ENCODE results near the gene FIBCD1. TPM values are rescaled to one million over a fixed set of nuclear protein-coding genes. Genes with fewer than 3 reads are reported as not detected.

The FIBCD1 gene
- total RNA-seq, 1 experiment from 2014 or later: not detected

DNA sequence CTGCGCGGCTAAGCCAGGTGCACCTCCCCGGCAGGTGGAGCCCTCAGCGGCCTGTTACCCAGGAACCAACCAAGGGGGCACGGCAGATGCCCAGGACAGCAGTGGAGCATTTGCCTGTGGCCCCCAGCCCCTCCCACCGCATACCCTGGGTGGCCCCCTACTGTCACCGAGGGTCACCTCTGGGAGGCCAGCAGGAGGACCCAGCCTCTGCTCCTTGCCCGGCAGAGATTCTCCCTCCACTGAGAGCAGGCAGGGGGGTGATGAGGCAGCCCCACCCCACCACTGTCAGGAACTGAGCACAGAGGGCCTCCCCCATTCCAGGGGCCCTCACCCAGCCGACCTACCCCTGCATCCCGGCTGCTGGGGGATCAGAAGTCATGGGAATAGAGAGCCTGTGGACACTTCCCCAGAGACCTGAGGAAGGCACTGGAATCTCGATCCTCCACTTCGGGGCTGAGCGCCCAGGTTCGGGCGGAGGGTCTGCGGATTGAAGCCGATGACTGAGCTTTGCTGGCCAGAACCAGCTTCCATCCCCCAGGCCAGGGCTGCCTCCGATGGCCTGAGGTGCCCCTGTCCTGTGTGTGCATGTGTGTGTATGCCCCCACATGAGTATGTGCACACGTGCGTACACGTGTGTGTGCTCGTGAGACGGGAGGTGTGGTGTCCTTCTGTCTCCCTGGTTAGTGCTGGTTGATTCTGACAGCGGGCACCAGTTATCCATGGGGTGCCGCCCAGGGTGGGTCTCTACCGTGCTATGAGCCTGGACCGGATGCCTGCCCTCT is 42.6 kb downstream of the FIBCD1 start, which contains the start of gene QRFP:
Gene QRFP, minus strand, starts transcription at position 580 of the 782 bp plus-strand sequence. CDS start 2,974 bp downstream, outside the sequence.
- Histone ChIP-seq H3K4me3 (ENCODE audit: low read length) (no peak within 1 kb of the TSS), H3K27me3 (ENCODE audit: low read length) (no peaks in the 10 kb centered on the region), H2AFZ (ENCODE audit: low read length) (no peak within 1 kb of the TSS), H3K9ac (ENCODE audit: low read length) (no peak within 1 kb of the TSS), H3K9me3 (ENCODE audit: low read length) (no peaks in the 10 kb centered on the region), H3K4me1 (ENCODE audit: low read length) (no peaks in the 10 kb centered on the region), H3K4me2 (ENCODE audit: low read depth, low read length, poor library complexity, severe bottlenecking) (no peak within 1 kb of the TSS), H3K36me3 (ENCODE audit: insufficient read depth, low read length) (no peaks in the 10 kb centered on the region), H3K79me2 (ENCODE audit: low read length) (no peaks in the 10 kb centered on the region), H4K20me1 (ENCODE audit: insufficient read depth, low read depth, low read length) (peaks cover 6% of the 10 kb centered on the region; the same call in 1 of the 2 replicates), H3K27ac (ENCODE audit: low read length) (no peak within 1 kb of the TSS), H3K9me2 (replicated peaks; ENCODE audit: insufficient read depth, low read length) (no peaks in the 10 kb centered on the region)
- DNase-seq: peak; percentile 52

DNA sequence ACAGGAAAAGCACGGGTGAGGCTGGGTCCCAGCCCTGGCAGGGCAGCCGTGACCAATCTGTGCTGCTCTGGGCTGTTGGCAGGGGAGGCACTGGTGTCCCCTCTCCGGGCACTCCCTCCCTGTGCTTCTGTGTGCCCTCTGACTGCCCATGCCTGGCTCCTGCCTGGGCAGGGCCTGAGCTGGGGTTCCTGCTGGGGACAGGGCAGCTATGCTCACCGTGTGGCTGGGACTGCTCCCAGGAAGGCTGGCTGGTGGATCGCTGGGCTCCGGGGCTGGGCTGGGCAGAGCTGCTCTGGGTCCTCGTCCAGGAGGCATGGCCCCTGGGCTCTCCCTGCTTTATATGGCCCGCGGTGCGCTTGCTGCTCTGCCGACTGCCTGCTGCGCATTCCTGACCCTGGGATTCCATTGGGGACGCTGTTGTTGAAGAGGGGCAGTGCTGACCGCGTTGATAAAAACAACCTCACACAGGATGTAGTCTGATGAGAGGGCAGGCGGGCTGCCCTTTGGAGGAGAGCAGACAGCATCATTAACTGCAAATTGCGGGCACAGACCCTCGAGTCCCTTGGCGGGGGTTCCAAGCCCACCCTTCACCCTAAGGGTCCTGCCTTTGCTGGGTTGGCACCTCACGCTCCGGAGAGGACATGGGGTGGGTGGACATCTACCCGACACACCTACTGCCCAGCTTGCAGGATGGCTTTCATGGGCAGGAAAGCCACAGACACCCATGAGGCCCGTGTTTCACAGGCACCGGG is 43.4 kb downstream of the FIBCD1 start:
- Histone ChIP-seq H3K27ac (ENCODE audit: low read length) (no peak overlapping the region), H2AFZ (ENCODE audit: low read length) (no peak overlapping the region), H3K4me1 (ENCODE audit: low read length) (no peaks in the 10 kb centered on the region), H3K9me3 (ENCODE audit: low read length) (no peaks in the 10 kb centered on the region), H3K79me2 (ENCODE audit: low read length) (no peaks in the 10 kb centered on the region), H3K9ac (ENCODE audit: low read length) (no peak overlapping the region), H3K36me3 (ENCODE audit: insufficient read depth, low read length) (no peaks in the 10 kb centered on the region), H3K4me2 (ENCODE audit: low read depth, low read length, poor library complexity, severe bottlenecking) (no peak overlapping the region), H3K4me3 (ENCODE audit: low read length) (no peak overlapping the region), H3K27me3 (ENCODE audit: low read length) (no peaks in the 10 kb centered on the region), H3K9me2 (replicated peaks; ENCODE audit: insufficient read depth, low read length) (no peaks in the 10 kb centered on the region), H4K20me1 (ENCODE audit: insufficient read depth, low read depth, low read length) (peaks cover 6% of the 10 kb centered on the region; the same call in 1 of the 2 replicates)
- no peak for DNase-seq

DNA sequence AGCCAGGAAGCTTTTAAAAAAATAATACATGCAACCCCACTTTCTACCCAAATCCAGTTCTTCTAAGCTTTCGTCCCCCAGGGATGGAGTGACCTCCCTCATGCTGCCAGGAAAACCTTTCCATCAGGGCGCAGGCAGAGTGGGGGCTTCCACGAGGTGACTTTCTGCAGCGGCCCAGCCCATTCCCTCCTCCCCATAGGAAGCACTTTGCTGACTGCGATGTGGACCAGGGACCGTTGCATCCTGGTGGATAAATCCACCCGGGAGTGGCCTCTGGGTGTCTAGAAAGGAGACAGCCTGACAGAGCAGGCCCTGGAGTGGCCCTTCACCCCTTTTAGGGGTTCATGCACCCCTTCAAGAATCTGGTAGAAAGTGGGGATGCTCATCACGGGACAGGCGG is 44.0 kb downstream of the FIBCD1 start:
- H3K9me2 ChIP-seq (replicated peaks; ENCODE audit: insufficient read depth, low read length): no peaks in the 10 kb centered on the region
- no peaks in the 10 kb centered on the region for H3K36me3 ChIP-seq (ENCODE audit: insufficient read depth, low read length)
- no peak overlapping the region for H3K4me3 ChIP-seq (ENCODE audit: low read length)
- DNase-seq: no peak
- H3K27me3 ChIP-seq (ENCODE audit: low read length): no peaks in the 10 kb centered on the region
- H3K9ac ChIP-seq (ENCODE audit: low read length): no peak overlapping the region
- no peaks in the 10 kb centered on the region for H3K9me3 ChIP-seq (ENCODE audit: low read length)
- peaks cover 6% of the 10 kb centered on the region; the same call in 1 of the 2 replicates for H4K20me1 ChIP-seq (ENCODE audit: insufficient read depth, low read depth, low read length)
- no peaks in the 10 kb centered on the region for H3K79me2 ChIP-seq (ENCODE audit: low read length)
- H2AFZ ChIP-seq (ENCODE audit: low read length): no peak overlapping the region
- H3K4me1 ChIP-seq (ENCODE audit: low read length): no peaks in the 10 kb centered on the region
- no peak overlapping the region for H3K4me2 ChIP-seq (ENCODE audit: low read depth, low read length, poor library complexity, severe bottlenecking)
- no peak overlapping the region for H3K27ac ChIP-seq (ENCODE audit: low read length)

DNA sequence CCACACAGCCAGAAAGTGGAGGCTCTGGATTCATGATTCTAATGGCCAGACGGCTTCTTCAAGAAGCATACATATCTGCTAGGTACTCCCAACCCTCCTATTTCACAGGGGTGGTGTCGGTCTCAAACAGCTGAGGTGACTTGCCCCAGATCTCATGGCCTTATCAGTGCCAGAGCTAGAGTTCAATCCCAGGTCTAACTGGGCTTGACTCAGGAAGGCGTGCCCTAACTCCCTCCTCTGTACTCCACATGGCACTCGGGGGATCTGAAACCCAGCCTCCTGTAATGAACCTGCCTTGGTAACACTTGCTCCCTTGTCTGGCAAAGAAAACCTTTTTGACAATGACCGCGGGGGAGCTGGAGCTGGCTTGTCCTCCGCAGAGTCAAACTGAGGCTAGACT is 44.5 kb downstream of the FIBCD1 start:
- no peak overlapping the region for H3K27ac ChIP-seq (ENCODE audit: low read length)
- H3K4me2 ChIP-seq (ENCODE audit: low read depth, low read length, poor library complexity, severe bottlenecking): no peak overlapping the region
- H4K20me1 ChIP-seq (ENCODE audit: insufficient read depth, low read depth, low read length): peaks cover 6% of the 10 kb centered on the region; the same call in 1 of the 2 replicates
- DNase-seq: no peak
- no peaks in the 10 kb centered on the region for H3K79me2 ChIP-seq (ENCODE audit: low read length)
- H3K36me3 ChIP-seq (ENCODE audit: insufficient read depth, low read length): no peaks in the 10 kb centered on the region
- H3K9me2 ChIP-seq (replicated peaks; ENCODE audit: insufficient read depth, low read length): no peaks in the 10 kb centered on the region
- no peaks in the 10 kb centered on the region for H3K4me1 ChIP-seq (ENCODE audit: low read length)
- H3K27me3 ChIP-seq (ENCODE audit: low read length): no peaks in the 10 kb centered on the region
- no peak overlapping the region for H2AFZ ChIP-seq (ENCODE audit: low read length)
- H3K4me3 ChIP-seq (ENCODE audit: low read length): no peak overlapping the region
- no peaks in the 10 kb centered on the region for H3K9me3 ChIP-seq (ENCODE audit: low read length)
- no peak overlapping the region for H3K9ac ChIP-seq (ENCODE audit: low read length)

DNA sequence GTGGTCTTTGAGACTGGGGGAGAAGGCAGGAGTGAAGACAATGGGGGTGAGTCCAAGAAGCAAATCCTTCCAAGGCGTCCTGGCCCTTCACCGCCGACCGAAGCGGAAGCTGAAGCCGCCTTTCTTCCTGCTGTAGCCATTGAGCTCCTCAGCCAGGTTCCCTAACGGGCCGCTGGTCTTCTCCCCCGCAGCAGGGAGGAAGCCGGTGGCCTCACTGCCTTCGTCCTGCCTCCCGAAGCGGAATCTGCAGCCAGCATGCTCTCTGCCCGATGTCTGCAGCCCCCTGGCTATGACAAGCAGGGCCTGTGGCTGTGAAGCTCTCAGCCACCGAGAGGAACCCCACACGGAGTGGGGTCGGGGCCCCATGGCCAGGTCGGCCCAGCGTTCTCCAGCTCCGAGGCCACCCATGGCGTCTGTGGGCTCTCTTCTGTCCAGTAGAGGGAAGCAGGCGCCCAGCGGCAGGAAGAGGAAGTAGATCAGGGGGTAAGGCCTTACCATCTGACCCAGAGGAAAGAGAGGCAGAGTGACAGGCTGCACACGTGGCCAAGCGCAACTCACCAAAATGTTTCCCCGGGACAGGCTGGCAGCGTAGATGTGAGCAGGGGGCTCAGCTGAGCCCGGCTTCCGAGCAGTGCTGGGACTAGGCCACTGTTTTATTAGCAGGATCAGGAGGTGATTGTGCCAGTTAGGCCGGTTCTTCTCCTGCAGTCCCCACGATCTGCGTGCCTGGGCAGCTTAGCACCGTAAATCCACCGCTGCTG is 45.5 kb downstream of the FIBCD1 start:
- Histone ChIP-seq H3K4me1 (ENCODE audit: low read length) (no peaks in the 10 kb centered on the region), H3K36me3 (ENCODE audit: insufficient read depth, low read length) (no peaks in the 10 kb centered on the region), H3K9ac (ENCODE audit: low read length) (no peak overlapping the region), H3K79me2 (ENCODE audit: low read length) (no peaks in the 10 kb centered on the region), H3K4me3 (ENCODE audit: low read length) (no peak overlapping the region), H2AFZ (ENCODE audit: low read length) (no peak overlapping the region), H3K9me3 (ENCODE audit: low read length) (no peaks in the 10 kb centered on the region), H4K20me1 (ENCODE audit: insufficient read depth, low read depth, low read length) (peaks cover 6% of the 10 kb centered on the region; the same call in 1 of the 2 replicates), H3K27me3 (ENCODE audit: low read length) (no peaks in the 10 kb centered on the region), H3K4me2 (ENCODE audit: low read depth, low read length, poor library complexity, severe bottlenecking) (no peak overlapping the region), H3K9me2 (replicated peaks; ENCODE audit: insufficient read depth, low read length) (no peaks in the 10 kb centered on the region), H3K27ac (ENCODE audit: low read length) (no peak overlapping the region)
- DNase-seq: no peak

DNA sequence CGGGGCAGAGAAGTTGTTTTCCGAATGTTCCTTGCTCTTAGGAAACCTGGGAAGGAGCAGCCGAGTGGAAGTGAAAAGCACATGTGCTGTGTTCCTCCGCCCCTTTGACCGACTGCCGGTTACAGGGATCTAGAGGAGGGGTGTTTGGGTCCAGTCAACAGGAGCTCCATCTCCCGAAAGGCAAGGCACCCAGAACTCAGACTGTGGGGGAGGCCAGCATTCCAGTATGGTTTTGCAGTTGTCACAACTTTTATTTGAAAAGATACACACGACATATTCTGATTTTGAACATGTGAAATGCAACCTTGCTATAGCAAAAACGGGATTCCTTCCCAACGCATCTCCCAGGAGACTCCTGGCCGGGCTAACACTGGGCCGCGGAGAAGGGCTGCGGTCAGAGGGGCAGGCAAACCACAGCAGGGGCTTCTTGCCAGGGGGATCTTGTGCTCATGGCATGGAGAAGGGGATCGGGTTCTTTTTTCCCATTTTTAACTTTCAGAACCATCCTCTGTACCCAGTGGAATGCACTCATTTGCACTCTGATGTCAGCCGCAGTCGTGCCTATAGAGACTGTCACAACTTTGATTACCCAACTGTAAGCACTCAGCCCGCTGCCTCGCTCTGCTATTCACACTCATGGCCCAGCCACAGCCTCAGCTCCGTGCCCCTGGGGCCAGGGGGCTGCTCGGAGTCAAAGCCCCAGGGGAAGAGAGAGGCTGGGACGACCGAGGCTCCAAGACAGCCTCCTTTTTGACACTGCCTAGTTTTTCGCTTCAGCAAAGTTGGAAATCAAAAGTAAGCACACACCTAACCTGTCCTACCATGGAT is 46.4 kb downstream of the FIBCD1 start:
- no peak overlapping the region for H3K9ac ChIP-seq (ENCODE audit: low read length)
- H3K27me3 ChIP-seq (ENCODE audit: low read length): no peaks in the 10 kb centered on the region
- no peak overlapping the region for H3K4me3 ChIP-seq (ENCODE audit: low read length)
- H3K4me1 ChIP-seq (ENCODE audit: low read length): no peaks in the 10 kb centered on the region
- no peaks in the 10 kb centered on the region for H3K9me2 ChIP-seq (replicated peaks; ENCODE audit: insufficient read depth, low read length)
- H3K27ac ChIP-seq (ENCODE audit: low read length): no peak overlapping the region
- DNase-seq: no peak
- peaks cover 6% of the 10 kb centered on the region; the same call in 1 of the 2 replicates for H4K20me1 ChIP-seq (ENCODE audit: insufficient read depth, low read depth, low read length)
- H3K9me3 ChIP-seq (ENCODE audit: low read length): no peaks in the 10 kb centered on the region
- H3K79me2 ChIP-seq (ENCODE audit: low read length): no peaks in the 10 kb centered on the region
- no peak overlapping the region for H3K4me2 ChIP-seq (ENCODE audit: low read depth, low read length, poor library complexity, severe bottlenecking)
- no peaks in the 10 kb centered on the region for H3K36me3 ChIP-seq (ENCODE audit: insufficient read depth, low read length)
- H2AFZ ChIP-seq (ENCODE audit: low read length): no peak overlapping the region

- Histone ChIP-seq H4K20me1 (ENCODE audit: insufficient read depth, low read depth, low read length) (peaks cover 6% of the 10 kb centered on the region; the same call in 1 of the 2 replicates), H2AFZ (ENCODE audit: low read length) (no peak overlapping the region), H3K4me1 (ENCODE audit: low read length) (no peaks in the 10 kb centered on the region), H3K9ac (ENCODE audit: low read length) (no peak overlapping the region), H3K27me3 (ENCODE audit: low read length) (no peaks in the 10 kb centered on the region), H3K27ac (ENCODE audit: low read length) (no peak overlapping the region), H3K4me2 (ENCODE audit: low read depth, low read length, poor library complexity, severe bottlenecking) (no peak overlapping the region), H3K36me3 (ENCODE audit: insufficient read depth, low read length) (no peaks in the 10 kb centered on the region), H3K9me3 (ENCODE audit: low read length) (no peaks in the 10 kb centered on the region), H3K4me3 (ENCODE audit: low read length) (no peak overlapping the region), H3K9me2 (replicated peaks; ENCODE audit: insufficient read depth, low read length) (no peaks in the 10 kb centered on the region), H3K79me2 (ENCODE audit: low read length) (no peaks in the 10 kb centered on the region)
- DNase-seq: no peak
Measured at GRCh38 chr9:130891688-130892476, 47.2 kb downstream of the FIBCD1 start.

Measured in Karpas-422 (cell line).